ENCODE measurements around the gene TMCO4.

TMCO4 gene

DNA sequence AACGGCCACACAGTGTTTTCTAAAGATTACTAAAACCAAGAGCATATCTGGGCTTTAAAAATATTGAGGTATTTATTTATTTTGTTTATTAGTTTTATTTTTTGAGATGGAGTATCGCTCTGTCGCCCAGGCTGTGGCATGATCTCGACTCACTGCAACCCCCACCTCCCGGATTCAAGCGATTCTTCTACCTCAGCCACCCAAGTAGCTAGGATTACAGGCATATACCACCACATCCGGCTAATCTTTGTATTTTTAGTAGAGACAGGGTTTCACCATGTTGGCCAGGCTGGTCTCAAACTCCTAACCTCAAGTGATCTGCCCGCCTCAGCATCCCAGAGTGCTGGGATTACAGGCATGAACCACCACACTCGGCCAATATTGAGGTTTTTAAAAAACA is 23.9 kb downstream of the TMCO4 start (continued):
- TF ChIP-seq, protein P1, sequence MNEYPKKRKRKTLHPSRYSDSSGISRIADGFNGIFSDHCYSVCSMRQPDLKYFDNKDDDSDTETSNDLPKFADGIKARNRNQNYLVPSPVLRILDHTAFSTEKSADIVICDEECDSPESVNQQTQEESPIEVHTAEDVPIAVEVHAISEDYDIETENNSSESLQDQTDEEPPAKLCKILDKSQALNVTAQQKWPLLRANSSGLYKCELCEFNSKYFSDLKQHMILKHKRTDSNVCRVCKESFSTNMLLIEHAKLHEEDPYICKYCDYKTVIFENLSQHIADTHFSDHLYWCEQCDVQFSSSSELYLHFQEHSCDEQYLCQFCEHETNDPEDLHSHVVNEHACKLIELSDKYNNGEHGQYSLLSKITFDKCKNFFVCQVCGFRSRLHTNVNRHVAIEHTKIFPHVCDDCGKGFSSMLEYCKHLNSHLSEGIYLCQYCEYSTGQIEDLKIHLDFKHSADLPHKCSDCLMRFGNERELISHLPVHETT (tag by site-specific recombination; IDR thresholded peaks at IDR 0.05), result no peak
- no peak for TF ChIP-seq ZNF514 (tag by site-specific recombination; IDR thresholded peaks at IDR 0.05)
- no peak for TF ChIP-seq ZNF274 (IDR thresholded peaks at IDR 0.05; ENCODE audit: low read length)
- no peak for TF ChIP-seq ZNF274 (tag by site-specific recombination; IDR thresholded peaks at IDR 0.05; ENCODE audit: borderline replicate concordance)
- no peak for TF ChIP-seq ZNF202 (tag by site-specific recombination; IDR thresholded peaks at IDR 0.05; ENCODE audit: borderline replicate concordance)
- TF ChIP-seq ZNF354C (tag by site-specific recombination; IDR thresholded peaks at IDR 0.05; ENCODE audit: borderline replicate concordance, low read depth), result no peak
- no peak for TF ChIP-seq ZNF518A (tag by site-specific recombination; conservative IDR thresholded peaks at IDR 0.05; ENCODE audit: low read depth)
- no peak for TF ChIP-seq ZNF175 (tag by site-specific recombination; IDR thresholded peaks at IDR 0.05)
- no peak for TF ChIP-seq HOXD13 (CRISPR knock-in tag; IDR thresholded peaks at IDR 0.05; ENCODE audit: borderline replicate concordance)
- TF ChIP-seq PRDM1 (tag by site-specific recombination; IDR thresholded peaks at IDR 0.05), result no peak
- TF ChIP-seq, protein P2, sequence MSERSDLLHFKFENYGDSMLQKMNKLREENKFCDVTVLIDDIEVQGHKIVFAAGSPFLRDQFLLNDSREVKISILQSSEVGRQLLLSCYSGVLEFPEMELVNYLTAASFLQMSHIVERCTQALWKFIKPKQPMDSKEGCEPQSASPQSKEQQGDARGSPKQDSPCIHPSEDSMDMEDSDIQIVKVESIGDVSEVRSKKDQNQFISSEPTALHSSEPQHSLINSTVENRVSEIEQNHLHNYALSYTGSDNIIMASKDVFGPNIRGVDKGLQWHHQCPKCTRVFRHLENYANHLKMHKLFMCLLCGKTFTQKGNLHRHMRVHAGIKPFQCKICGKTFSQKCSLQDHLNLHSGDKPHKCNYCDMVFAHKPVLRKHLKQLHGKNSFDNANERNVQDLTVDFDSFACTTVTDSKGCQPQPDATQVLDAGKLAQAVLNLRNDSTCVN (tag by site-specific recombination; optimal IDR thresholded peaks at IDR 0.05), result no peak
- TF ChIP-seq BCL11B (tag by site-specific recombination; IDR thresholded peaks at IDR 0.05; ENCODE audit: low read depth), result no peak

GRCh38 chr1:19775317-19775716 is 24.4 kb downstream of the TMCO4 start:
- no peaks in the 10 kb centered on the region for H3K4me1 ChIP-seq (ENCODE audit: control insufficient read depth, insufficient read depth, low read length)
- no peak overlapping the region for H3K27ac ChIP-seq (ENCODE audit: extremely low read depth, low read depth, low read length)
- H3K4me3 ChIP-seq (ENCODE audit: low read depth, low read length), result no peak overlapping the region
- H3K36me3 ChIP-seq (ENCODE audit: control insufficient read depth in 2 of 2, insufficient read depth in 1 of 2, low read length in 2 of 2), result no peaks in the 10 kb centered on the region
- ChIA-PET CTCF (interaction anchor here (2.5 kb wide), 1 partner anchor 13 kb away, joined by 15 read pairs; no protein-coding TSS in a partner anchor), POLR2A (no interaction called here)
- TF ChIP-seq ZNF350 (tag by site-specific recombination; IDR thresholded peaks at IDR 0.05), result no peak
- no peak for TF ChIP-seq ZNF121 (tag by site-specific recombination; IDR thresholded peaks at IDR 0.05)
- no peak for TF ChIP-seq YY1 (tag by site-specific recombination; IDR thresholded peaks at IDR 0.05)
- H3K9me3 ChIP-seq (ENCODE audit: control insufficient read depth, insufficient read depth, low read depth, low read length), result no peaks in the 10 kb centered on the region

DNA sequence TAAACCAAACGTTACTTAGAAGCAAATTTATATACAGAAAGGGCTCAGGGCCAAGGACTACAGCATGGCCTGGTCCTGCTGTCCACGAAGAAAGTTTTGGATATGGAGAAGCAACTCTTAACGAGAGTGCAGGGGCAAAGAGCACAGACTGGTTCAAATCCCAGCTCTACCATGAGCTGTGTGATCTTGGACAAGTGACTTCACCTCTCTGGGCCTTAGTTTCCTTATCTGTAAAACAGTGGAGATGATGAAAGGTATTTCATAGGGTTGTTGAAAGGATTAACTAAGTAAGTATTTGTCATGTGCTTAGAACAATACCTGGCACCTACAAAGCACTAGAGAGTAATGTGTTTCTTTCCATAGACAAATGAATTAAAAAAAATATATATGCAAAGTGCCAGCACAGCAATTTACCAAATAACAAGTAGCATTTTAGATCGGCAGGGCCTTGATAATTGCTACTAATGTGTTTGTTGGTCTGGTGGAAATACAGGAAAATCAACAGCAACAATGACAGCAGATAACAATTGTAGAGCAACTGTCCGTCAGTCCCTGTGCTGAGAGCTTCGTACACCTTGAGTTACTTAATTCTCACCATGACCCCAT is 25.4 kb downstream of the TMCO4 start:
- no peak overlapping the region for H3K27ac ChIP-seq (ENCODE audit: extremely low read depth, low read depth, low read length)
- H3K9me3 ChIP-seq (ENCODE audit: control insufficient read depth, insufficient read depth, low read depth, low read length), result no peaks in the 10 kb centered on the region
- H3K36me3 ChIP-seq (ENCODE audit: control insufficient read depth in 2 of 2, insufficient read depth in 1 of 2, low read length in 2 of 2), result no peaks in the 10 kb centered on the region
- no peak overlapping the region for H3K4me3 ChIP-seq (ENCODE audit: low read depth, low read length)
- CTCF ChIA-PET, result interaction anchor here (0.6 to 2.5 kb wide), 3 partner anchors 12 to 130 kb away, joined by 3 to 15 read pairs (median 4); partner anchors contain the start of gene OTUD3
- H3K4me1 ChIP-seq (ENCODE audit: control insufficient read depth, insufficient read depth, low read length), result no peaks in the 10 kb centered on the region
- POLR2A ChIA-PET, result no interaction called here
- TF ChIP-seq ZNF26 (tag by site-specific recombination; IDR thresholded peaks at IDR 0.05) (no peak), ZIC2 (tag by site-specific recombination; IDR thresholded peaks at IDR 0.05) (no peak), ZNF571 (tag by site-specific recombination; IDR thresholded peaks at IDR 0.05) (no peak), ZNF324 (tag by site-specific recombination; IDR thresholded peaks at IDR 0.05) (no peak), SP3 (tag by site-specific recombination; IDR thresholded peaks at IDR 0.05) (no peak)
- TF ChIP-seq, protein P3, sequence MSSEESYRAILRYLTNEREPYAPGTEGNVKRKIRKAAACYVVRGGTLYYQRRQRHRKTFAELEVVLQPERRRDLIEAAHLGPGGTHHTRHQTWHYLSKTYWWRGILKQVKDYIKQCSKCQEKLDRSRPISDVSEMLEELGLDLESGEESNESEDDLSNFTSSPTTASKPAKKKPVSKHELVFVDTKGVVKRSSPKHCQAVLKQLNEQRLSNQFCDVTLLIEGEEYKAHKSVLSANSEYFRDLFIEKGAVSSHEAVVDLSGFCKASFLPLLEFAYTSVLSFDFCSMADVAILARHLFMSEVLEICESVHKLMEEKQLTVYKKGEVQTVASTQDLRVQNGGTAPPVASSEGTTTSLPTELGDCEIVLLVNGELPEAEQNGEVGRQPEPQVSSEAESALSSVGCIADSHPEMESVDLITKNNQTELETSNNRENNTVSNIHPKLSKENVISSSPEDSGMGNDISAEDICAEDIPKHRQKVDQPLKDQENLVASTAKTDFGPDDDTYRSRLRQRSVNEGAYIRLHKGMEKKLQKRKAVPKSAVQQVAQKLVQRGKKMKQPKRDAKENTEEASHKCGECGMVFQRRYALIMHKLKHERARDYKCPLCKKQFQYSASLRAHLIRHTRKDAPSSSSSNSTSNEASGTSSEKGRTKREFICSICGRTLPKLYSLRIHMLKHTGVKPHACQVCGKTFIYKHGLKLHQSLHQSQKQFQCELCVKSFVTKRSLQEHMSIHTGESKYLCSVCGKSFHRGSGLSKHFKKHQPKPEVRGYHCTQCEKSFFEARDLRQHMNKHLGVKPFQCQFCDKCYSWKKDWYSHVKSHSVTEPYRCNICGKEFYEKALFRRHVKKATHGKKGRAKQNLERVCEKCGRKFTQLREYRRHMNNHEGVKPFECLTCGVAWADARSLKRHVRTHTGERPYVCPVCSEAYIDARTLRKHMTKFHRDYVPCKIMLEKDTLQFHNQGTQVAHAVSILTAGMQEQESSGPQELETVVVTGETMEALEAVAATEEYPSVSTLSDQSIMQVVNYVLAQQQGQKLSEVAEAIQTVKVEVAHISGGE (tag by site-specific recombination; conservative IDR thresholded peaks at IDR 0.05; ENCODE audit: low read depth), result no peak
